ENCODE measurements around the gene CHMP6.

CHMP6 gene

DNA sequence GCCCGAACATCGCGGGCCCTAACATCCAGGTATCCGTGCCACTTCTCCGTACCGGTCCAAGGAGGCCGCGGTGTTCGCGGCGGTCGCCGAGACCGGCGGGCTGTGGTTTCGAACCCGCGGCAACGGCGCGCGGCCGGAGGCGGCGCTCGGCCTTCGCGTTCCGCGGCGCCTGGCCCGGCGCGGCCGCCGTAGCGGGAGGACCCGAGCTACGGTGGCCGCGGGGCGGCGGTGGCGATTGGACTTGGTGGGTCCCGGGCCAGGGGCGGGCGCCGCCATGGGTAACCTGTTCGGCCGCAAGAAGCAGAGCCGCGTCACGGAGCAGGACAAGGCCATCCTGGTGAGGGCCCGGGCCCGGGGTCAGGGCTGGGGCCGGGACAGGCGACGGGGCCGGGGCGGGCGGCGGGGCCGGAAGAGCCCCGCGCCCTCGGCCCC is at the start of gene CHMP6:
Gene CHMP6, plus strand, starts transcription at position 197 of the 432 bp plus-strand sequence. Its CDS starts 78 bp downstream, at position 275.
- DNase-seq (ENCODE audit: insufficient read length, low spot score) (peak; percentile 71), FAIRE-seq (peak; percentile 46)

DNA sequence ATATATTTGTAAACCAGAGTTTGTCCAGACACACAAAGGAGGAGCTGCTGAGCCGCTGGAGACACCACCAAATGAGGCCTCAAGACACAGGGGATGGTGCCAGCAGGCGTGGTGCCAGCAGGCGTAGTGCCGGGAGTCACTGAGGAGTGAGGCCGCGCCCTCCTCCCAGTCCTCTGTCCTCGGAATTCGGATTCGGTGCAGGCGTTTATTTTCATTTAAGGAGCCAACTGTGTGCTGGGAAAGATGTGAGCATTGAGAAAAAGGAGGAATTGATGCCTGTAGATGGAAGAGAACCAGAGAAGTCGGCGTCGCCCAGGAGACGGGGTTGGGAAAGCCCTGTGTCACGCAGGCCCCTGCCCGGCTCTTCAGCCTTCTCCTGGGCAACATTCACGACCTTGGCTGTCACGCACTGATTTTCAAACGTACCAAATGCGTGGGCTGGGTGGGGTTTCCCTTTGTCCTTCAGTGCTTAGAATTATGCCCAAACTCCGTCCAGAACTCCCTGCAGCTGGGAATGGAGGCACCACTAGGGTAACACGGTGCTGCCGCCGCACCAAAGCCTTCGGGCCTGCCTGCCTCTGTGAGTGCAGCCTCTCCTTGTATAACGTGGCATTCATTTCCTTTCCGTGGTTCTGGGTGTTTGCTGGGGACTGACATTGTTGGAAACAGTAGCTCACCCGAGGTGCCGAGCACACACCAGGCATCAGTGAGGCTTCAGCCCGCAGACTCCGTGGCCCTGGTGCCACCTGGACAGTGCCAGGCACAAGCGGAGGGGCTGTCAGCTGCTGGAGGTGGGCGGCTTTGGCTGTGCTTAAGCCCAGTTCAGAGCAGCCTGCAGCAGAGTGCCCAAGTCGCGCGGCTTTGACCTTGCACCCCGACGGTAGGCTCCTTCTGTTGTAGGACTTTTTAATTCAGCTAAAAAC is 49.0 kb upstream of the CHMP6 start:
- DNase-seq (ENCODE audit: insufficient read length, low spot score) = no peak
- no peak for FAIRE-seq

DNA sequence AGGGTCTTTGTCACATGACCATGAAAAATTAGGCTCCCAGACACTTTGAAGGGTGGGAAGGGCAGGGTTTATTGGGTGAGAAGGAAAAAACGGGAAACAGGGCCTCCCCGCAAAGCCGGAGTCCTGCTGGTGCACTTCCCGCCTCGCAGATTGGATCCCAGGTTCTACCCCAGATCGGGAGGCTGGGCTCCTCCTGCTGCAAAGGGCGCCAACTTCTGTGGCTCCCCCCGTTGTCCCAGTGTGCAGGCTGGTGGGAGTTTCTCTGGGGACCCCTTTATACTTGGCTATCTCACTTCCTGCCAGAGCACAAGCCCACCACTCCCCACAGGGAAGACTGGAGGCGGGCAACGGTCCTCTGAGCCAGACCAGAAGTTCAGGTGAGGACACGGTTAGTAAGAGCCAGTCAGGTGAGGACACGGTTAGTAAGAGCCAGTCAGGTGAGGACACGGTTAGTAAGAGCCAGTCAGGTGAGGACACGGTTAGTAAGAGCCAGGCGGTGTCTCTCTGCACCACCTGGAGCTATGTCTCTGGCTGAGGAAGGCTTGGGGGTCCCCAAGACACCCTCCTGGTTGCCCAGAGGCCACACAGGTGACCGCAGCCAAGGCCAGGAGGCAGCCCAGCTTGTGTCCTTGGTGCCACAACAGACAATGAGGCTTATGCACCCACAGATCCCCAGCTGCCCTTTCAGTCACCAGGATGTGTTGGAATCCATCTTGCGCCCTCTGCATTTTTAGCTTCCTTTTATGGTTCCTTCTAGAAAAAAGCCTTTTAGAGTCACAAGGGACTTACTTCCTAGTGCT is 48.1 kb upstream of the CHMP6 start:
- no peak for FAIRE-seq
- no peak for DNase-seq (ENCODE audit: insufficient read length, low spot score)

DNA sequence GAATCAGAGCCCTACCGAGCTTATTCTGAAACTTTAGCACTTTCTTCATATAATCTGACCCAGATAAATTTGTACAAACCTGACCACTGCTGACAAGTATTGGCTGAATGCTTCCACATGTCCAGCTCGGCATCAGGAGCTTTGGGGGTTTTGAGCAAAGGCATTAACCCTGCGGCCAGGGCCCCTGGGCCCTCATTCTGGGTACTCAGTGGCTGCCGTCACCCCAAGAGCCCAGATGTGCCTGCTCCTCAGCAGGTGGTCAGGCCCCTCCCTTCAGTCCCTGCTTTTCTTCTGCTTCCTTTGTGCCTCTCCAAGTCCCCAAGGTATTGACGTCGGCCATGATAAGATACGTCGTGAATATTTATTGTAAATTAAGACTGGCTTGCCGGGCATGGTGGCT is 47.3 kb upstream of the CHMP6 start:
- DNase-seq (ENCODE audit: insufficient read length, low spot score) (no peak), FAIRE-seq (no peak)

DNA sequence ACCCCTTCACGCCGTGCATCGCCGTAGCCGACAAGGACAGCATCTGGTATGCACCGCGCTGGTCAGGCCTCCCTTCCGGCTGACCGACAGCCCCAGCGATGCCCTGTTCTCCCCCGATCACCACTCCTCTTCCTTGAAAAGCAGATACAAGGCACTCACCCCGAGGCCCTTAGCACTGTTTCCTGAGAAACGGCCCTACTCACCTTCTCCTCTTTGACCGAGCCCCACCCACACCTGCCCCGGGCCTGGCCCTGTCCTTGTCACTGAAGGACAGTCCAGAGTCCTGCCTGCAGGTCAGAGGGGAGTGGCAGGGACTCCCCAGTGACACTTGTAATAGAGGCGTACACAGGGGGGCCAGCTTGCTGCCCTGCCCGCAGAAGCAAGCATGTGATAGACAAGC is 45.9 kb upstream of the CHMP6 start:
- FAIRE-seq = no peak
- DNase-seq (ENCODE audit: insufficient read length, low spot score) = no peak

DNA sequence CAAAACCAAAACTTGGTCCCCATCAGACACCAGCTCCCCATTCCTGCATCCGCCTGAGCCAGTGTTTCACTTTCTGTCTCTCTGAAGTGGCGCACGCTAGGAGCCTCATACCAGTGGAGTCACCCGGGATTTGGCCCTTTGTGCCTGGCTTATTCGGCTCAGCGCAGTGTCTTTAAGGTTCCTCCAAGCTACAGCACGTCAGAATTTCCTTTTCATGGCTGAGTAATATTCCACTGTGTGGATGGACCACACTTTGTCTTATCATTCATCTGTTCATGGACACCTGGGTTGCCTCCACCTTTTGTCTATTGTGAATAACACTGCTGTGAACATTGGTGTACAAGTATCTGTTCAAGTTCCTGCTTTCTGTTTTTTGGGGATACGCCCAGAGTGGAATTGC is 45.2 kb upstream of the CHMP6 start:
- FAIRE-seq = no peak
- no peak for DNase-seq (ENCODE audit: insufficient read length, low spot score)

DNA sequence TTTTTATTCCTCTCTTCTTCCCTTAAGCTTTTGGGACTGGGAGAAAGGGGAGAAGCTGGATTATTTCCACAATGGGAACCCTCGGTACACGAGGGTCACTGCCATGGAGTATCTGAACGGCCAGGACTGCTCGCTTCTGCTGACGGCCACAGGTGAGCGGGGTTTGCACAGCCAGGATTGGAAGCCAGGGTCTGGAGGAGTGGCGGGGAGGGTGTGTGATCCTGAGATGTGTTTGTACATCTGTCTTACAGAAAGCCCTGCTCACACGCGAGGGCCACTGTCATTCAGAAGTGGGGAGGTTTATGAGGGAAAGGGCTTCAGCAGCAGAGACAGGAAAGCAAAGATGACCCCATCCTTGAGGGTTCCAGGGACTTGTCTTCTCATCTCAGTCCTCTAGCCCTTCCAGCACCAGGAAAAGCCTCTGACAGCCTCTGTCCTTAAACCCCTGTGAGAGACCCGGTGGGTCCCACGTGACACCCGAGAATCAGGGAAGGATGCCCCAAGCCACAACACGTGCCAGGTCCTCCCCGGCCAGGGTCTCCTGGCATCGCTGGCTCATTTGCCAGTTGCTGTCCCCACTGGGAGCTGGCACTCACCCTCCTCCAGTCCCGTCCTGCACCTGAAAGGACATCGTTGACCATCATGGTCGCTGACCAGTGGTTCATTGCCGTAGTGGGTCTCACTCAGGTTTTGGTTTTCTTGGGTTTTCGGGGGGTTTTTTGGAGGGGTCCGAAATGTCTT is 44.3 kb upstream of the CHMP6 start:
- FAIRE-seq = no peak
- DNase-seq (ENCODE audit: insufficient read length, low spot score) = no peak

DNA sequence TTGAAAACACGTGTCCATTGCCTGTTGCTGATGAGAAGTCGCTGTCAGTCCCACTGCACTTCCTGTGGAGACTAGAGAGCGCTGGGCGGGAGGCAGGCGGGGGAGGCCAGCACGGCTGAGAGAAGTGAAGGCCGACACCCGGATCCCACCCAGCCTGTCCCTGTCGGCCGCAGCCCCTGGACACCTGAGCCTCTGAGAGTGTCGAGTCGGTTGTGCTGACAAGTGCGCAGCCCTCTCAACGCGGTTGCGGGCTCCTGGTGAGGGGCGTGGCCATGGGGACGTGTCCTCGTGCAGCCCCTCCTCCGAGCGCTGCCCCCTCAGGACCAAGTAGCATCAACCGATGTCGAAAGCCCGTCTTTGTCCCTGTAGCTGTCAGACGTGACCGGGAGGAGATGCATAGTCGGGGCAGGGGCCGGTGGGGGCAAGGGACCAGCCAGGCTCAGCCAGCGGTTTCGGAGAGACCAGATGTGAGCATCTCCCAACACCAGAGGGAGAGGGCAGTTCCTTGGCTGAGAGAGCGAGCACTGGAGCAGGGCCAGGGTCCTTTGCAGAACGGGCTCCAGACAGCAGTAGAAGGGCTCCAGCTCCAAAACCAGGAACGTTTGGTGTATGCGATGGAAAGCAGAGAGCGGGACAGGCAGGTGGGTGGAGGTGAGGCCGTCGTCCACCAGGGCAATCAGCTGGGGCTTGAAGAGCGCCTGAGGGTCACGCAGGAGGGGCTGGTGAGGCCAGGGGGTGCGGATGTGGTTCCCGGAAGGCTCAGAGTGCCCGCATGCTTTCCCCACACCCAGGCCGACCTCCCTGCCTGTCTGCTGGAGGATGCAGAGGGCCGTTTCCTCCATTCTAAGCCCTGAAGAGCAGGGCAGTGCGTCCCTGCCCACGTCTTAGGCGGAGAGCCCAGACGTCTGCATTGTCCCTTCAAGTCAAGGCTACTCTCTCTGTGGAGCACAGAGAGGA is 43.3 kb upstream of the CHMP6 start:
- no peak for DNase-seq (ENCODE audit: insufficient read length, low spot score)
- FAIRE-seq = no peak

DNA sequence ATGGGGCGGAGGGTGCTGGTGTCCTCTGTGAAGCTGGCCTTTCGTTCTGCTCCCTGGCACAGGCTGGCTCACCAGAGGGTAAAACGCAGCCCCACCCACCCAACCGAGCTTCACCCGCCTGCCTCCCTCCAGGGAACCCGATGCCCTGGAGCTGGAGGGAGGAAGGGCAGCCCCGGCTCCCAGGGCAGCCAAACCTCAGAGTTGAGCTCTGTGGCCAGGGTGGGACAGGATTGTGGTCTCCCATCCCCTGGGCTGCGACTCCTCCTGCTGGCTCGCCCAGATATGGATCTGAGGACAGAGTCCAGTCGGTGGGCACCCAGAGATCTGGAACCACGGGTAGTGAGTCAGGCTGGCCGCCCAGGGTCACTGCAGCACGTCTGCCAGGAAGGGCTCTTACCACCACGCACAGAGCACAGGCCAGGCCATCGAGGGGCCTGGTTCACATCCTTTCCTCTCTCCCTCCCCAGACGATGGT is 42.6 kb upstream of the CHMP6 start:
- no peak for FAIRE-seq
- DNase-seq (ENCODE audit: insufficient read length, low spot score) = no peak

DNA sequence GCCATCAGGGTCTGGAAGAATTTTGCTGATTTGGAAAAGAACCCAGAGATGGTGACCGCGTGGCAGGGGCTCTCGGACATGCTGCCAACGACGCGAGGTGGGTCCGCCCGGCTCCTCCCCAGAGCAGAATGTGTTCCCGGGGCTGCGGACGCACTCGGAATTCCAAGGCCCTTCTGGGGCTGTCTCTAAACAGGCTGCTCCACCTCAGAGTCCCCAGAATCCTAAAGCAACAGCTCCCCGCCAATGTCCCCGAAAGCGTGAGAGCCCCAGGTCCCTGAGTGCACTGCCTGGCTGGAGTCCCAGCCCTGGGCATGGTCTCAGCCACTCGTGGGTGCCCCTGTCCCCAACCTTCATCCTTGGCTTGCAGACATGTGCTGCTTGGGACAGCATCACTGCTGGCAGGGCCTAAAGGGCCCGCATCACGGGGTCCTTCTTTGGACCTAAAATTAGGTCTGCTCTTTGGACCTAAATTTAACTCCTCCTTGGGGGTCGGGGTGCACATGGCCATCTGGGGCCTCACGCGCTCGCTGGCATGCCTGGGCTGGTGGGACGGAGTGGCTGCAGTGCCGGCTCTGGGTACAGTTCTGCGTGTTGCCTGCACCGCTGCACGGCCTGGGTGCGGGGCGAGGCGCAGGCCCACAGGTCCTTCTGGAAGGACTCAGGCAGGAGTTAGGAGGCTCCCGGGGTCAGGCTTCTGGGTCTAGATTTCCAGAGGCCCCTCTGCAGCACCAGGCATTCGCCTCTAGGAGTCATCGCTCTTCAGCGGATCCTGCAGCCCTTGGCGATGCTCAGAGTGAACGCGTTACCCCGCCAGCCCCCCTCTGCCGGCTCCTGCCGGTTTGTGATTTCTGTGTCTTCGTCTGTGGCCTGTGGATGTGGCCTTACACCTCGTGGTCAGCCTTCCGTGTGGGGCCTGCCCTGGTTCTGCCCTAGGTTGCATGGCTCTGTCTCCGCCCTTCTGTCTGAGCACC is 41.9 kb upstream of the CHMP6 start:
- FAIRE-seq (no peak), DNase-seq (ENCODE audit: insufficient read length, low spot score) (no peak)

DNA sequence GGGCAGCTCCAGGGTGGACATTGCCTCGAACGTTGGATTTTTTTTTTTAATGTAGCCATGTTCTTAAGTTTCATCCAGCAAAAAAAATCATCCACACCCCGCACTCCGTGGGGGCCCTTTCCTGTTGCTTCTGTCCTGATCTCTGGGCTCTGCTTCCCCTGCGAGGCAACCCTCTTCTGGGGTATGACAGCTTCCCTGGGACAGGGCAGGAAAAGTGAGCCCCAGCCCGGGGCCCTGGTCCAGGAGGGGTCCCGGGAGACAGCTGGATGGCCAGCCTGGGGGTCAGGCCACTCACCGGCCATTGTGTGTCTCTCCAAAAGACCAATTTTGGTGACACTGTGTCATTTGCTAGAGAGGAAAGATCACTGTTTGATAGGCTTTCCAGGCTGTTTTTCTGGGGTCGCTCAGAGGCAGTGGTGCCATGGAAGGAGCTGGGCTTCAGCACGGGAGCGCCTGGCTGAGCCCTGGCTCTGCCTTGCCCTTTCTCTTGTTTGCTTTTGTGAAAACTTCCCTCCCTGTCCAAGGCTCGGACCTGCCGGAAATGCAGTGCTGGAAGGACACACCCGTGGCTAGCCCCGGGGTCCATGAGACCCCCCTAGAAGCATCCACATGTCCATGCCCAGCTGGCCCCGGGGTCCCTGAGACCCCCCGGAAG is 41.0 kb upstream of the CHMP6 start:
- FAIRE-seq = no peak
- no peak for DNase-seq (ENCODE audit: insufficient read length, low spot score)

DNA sequence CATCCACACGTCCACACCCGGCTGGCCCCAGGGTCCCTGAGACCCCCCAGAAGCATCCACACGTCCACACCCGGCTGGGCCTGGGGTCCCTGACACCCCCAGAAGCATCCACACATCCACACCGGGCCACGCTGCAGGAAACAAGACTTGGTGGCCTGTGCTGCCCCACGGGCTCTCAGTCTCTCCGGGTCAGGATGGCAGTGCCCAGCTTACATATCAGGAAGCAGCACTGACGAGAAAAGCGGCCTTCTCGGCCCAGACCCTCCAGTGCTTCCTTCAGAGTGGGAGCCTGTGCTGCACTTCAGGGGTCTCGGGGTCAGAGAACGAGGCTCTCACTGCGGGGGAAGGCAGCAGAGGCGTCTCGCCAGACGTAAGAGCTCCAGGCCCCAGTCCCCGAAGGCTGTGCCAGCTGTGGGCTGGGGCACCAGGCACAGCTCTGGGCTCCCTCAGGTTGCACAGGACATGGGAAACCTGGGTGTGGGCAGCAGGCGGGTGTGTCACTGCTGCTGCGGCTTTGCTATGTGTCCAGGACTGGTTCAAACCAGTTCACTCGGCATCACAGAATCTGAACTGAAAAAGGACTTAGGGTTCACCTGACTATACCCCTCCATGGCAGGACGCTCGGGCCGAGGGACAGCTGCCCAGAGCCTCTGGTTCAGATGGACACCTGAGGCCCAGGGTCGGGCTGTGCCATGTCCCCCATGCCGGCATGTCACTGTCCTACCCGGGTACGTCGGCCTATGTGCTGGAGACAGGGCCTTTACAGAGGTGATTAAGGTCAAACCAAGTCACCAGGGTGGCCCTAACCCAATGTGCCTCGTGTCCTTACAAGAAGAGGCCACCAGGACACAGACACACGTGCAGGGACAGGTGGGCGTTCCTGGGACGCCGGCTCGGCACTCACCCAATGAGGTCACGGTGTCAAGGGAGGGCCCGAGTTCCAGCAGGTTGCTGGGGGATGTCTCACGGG is 40.2 kb upstream of the CHMP6 start:
- FAIRE-seq (no peak), DNase-seq (ENCODE audit: insufficient read length, low spot score) (no peak)

DNA sequence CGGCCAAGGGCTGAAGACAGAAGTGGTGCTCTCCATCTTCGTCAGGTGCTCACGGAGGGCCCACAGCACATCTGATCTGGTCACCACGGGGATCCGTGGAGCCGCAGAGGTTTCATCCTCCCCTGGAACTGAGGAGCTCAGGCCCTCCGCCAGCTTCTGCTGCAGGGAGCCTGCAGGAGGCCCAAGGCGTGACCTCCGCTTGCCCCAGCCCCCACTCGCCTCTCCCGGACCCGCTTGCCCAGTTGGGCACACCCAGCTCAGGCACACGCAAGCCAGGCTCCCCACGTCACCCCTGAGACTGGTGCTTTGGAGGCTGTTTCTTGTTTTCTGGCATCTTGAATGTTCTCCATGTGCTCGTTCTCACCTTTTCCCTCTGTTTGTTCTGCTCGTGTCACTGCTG is 39.4 kb upstream of the CHMP6 start:
- no peak for DNase-seq (ENCODE audit: insufficient read length, low spot score)
- no peak for FAIRE-seq

DNA sequence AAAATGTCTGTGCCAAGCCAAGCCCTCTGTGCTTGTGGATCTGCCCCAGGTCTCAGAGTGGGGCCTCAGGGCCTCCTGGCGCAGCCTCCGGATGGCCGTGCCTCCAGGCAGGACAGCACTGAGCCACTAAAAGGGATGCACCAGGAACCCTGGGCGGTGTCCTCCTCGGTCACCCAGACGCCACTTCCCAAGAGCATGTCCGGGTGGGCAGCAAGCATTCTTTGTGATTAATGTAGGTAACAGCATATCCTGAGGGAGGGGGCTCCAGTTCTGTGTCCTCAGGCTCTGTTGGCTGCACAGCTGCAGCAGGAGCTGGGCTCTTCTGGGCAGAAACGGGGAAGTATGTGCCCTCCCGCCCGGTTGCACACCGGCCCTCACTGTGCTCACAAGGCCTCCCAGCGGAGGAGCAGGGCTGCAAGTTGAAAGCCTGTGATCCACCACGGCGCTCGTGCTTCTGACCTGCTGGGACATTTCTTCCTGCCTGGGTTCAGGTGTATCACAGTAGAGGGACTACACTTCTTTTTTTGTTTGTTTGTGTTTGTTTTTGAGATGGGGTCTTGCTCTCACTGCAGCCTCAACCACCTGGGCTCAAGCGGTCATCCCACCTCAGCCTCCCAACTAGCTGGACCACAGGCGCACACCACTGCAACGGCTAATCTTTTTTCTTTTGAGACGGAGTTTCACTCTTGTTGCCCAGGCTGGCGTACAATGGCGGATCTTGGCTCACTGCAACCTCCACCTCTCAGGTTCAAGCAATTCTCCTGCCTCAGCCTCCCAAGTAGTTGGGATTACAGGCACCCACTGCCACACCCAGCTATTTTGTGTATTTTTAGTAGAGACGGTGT is 37.9 kb upstream of the CHMP6 start:
- DNase-seq (ENCODE audit: insufficient read length, low spot score) (no peak), FAIRE-seq (no peak)

DNA sequence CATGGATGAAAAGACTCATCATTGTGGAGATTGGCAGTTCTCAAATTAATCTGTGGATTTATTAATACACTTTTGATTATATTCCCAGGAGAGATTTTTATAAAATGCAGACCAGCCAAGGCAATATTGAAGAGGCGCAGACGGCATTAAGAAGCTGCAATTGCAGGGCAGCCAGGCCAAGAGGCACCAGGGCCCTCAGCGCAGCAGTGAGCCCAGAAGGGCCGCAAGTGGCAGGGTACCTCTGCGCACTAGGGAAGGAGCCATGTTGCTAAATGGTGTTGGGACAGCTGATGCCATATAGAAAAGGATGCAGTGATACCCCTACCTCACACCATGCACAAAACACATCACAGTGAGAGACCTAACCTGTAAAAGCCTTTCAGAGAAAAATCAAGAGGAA is 36.6 kb upstream of the CHMP6 start:
- DNase-seq (ENCODE audit: insufficient read length, low spot score) (no peak), FAIRE-seq (no peak)

DNA sequence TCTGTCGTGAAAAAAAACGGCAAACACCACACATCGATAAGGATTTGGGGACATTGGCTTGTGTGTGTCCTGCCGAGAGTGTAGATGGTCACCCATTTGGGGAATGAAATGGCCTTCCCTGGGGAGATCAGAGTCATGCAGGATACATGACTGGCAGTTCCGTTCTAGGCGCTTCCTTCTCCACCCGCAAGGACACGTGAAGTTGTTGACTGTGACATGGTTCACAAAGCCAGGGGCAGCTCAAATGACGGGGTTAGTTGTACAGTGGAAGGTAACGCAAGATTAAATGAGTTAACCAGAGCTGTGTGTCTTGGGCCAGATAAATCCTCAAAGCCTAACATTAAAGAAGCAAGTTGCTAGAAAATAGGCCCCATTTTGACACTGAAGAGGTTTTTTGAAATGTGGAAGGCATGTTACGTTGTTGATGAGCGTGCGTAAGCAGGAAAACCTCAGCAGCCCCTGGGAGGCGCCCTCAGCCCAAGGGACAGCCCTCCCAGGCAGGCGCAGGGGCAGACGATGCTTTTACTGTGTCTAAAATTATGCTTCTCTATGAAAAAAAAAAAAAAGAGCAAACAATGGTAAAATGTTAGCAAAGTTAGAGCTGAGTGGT is 35.9 kb upstream of the CHMP6 start:
- FAIRE-seq (no peak), DNase-seq (ENCODE audit: insufficient read length, low spot score) (no peak)
